Keratinocyte (primary cell): ENCODE measurements around the gene SP140. TPM values are rescaled to one million over a fixed set of nuclear protein-coding genes. Genes with fewer than 3 reads are reported as not detected.

Source experiments
- DNase-seq: peaks from one replicate; pipeline ENCODE4 v3.0.0-alpha.2; 2011; ENCODE audit warnings: low read depth, missing footprints, low spot score
- FAIRE-seq: peaks from 2 replicates; lab custom pipeline; 2011; peaks lifted over from hg19 to GRCh38; lab: Jason Lieb, UNC
- H2AFZ ChIP-seq: 2 replicates; pipeline ENCODE4 v1.6.0; 2012; ENCODE audit warnings: low read length, control low read depth, inconsistent platforms; ENCODE audit not compliant: control insufficient read depth
- H3K27ac ChIP-seq: 2 replicates; pipeline ENCODE4 v1.5.1; 2011; ENCODE audit warnings: low read length; ENCODE audit not compliant: control insufficient read depth, insufficient read depth
- H3K27me3 ChIP-seq: 3 replicates; pipeline ENCODE4 v1.6.0; 2011; ENCODE audit warnings: low read length; ENCODE audit not compliant: control insufficient read depth, insufficient read depth; ENCODE audit errors: extremely low read depth
- H3K36me3 ChIP-seq, 2 experiments: 2 replicates in 1 of 2; 3 replicates in 1 of 2; pipeline ENCODE4 v1.5.1; 2011; ENCODE audit warnings: low read length in 2 of 2, mild to moderate bottlenecking in 1 of 2; ENCODE audit not compliant: control insufficient read depth in 2 of 2, insufficient read depth in 2 of 2; ENCODE audit errors: extremely low read depth in 1 of 2
- H3K4me1 ChIP-seq: 3 replicates; pipeline ENCODE4 v1.5.1; 2011; ENCODE audit warnings: low read length; ENCODE audit not compliant: control insufficient read depth, insufficient read depth; ENCODE audit errors: extremely low read depth
- H3K4me2 ChIP-seq: 3 replicates; pipeline ENCODE4 v1.6.0; 2011; ENCODE audit warnings: low read depth, low read length; ENCODE audit not compliant: control insufficient read depth, insufficient read depth; ENCODE audit errors: extremely low read depth
- H3K4me3 ChIP-seq, 3 experiments: fragments of 200-600 bp in 1 of 3; sonication (generic) in 1 of 3; 2 replicates in 2 of 3; 3 replicates in 1 of 3; pipeline ENCODE4 v1.5.1; 2011 to 2016; ENCODE audit warnings: low read length in 3 of 3, mild to moderate bottlenecking in 3 of 3, control low read depth in 2 of 3, inconsistent platforms in 1 of 3, low read depth in 1 of 3, mixed read lengths in 1 of 3, mixed run types in 1 of 3, moderate library complexity in 1 of 3; ENCODE audit not compliant: control insufficient read depth in 2 of 3, insufficient read depth in 2 of 3; ENCODE audit errors: extremely low read depth in 1 of 3
- H3K79me2 ChIP-seq: 2 replicates; pipeline ENCODE4 v1.6.0; 2012; ENCODE audit warnings: low read length; ENCODE audit not compliant: control insufficient read depth, insufficient read depth
- H3K9ac ChIP-seq: 3 replicates; pipeline ENCODE4 v1.6.0; 2011; ENCODE audit warnings: low read length; ENCODE audit not compliant: control insufficient read depth, insufficient read depth; ENCODE audit errors: extremely low read depth
- H3K9me1 ChIP-seq: 3 replicates; pipeline ENCODE4 v1.6.0; 2011; ENCODE audit warnings: low read length; ENCODE audit not compliant: control insufficient read depth, insufficient read depth; ENCODE audit errors: extremely low read depth
- H3K9me3 ChIP-seq: 2 replicates; pipeline ENCODE4 v1.5.1; 2012; ENCODE audit warnings: low read depth, low read length; ENCODE audit not compliant: control insufficient read depth
- H4K20me1 ChIP-seq: 3 replicates; pipeline ENCODE4 v1.6.0; 2011; ENCODE audit warnings: low read length; ENCODE audit not compliant: control insufficient read depth, insufficient read depth; ENCODE audit errors: extremely low read depth
- CTCF ChIP-seq, 3 experiments: IDR thresholded peaks in 1 of 3; conservative IDR thresholded peaks in 1 of 3; optimal IDR thresholded peaks in 1 of 3; 2 replicates in 2 of 3; 3 replicates in 1 of 3; pipeline versions ENCODE3 to v1.5.1; 2011; ENCODE audit warnings: low read length in 3 of 3, mild to moderate bottlenecking in 3 of 3, moderate library complexity in 2 of 3, control low read depth in 1 of 3, inconsistent platforms in 1 of 3; ENCODE audit not compliant: insufficient read depth in 2 of 3; ENCODE audit errors: extremely low read depth in 1 of 3
- EZH2 ChIP-seq: IDR thresholded peaks from one replicate; pipeline ENCODE4 v1.6.1; 2012; ENCODE audit warnings: inconsistent platforms, mild to moderate bottlenecking, low read length, moderate library complexity
- dilution Hi-C: fragments of 300-500 bp; cut with MboI; formaldehyde crosslinking; loops from one replicate; pipeline ENCODE4 v1.7.0; 2020; ENCODE audit warnings: low sequenced_read_pairs; ENCODE audit not compliant: extremely low pct_ligation_motif_present
- polyA plus RNA-seq, 5 experiments: library from polyadenylated mRNA; depleted of rRNA in 3 of 5; stranded (reverse) in 3 of 5; stranded (forward) in 1 of 5; unstranded in 1 of 5; fragments of >200 nt; gene quantifications; 1 replicate in 1 of 5; 2 replicates in 3 of 5; 3 replicates in 1 of 5; pipeline versions ENCODE4 v1.2.1 to v1.2.3, GENCODE V29; 2011 to 2012; ENCODE audit warnings: missing spikeins in 2 of 5, low read depth in 1 of 5, low replicate concordance in 1 of 5

The SP140 gene
- polyA plus RNA-seq, 1 donor (not counting 4 experiments of a cell fraction or from before 2014, with no cell fraction given) = 1.2 TPM

- peaks cover 0 to 29% of the 10 kb centered on the region in 2 experiments for H3K36me3 ChIP-seq
- no peak overlapping the region for H2AFZ ChIP-seq
- no peaks in the 10 kb centered on the region for H3K9me1 ChIP-seq
- DNase-seq = no peak
- no peak overlapping the region for H3K4me2 ChIP-seq
- no peak overlapping the region for H3K9ac ChIP-seq
- H3K9me3 ChIP-seq = no peaks in the 10 kb centered on the region
- no peaks in the 10 kb centered on the region for H3K4me1 ChIP-seq
- H3K79me2 ChIP-seq = no peaks in the 10 kb centered on the region
- dilution Hi-C loops = no loop called here
- no peak overlapping the region for H3K27ac ChIP-seq
- H3K4me3 ChIP-seq = no peak overlapping the region
- TF ChIP-seq EZH2 (no peak), CTCF (optimal IDR thresholded peaks at IDR 0.05 in 1 of 3, IDR thresholded peaks at IDR 0.05 in 1 of 3, conservative IDR thresholded peaks at IDR 0.05 in 1 of 3; ENCODE audit: extremely low read depth in 1 of 3, insufficient read depth in 2 of 3, low read length in 3 of 3) (no peak)
- H4K20me1 ChIP-seq = no peaks in the 10 kb centered on the region
- H3K27me3 ChIP-seq = no peaks in the 10 kb centered on the region
- no peak for FAIRE-seq
Measured at GRCh38 chr2:230178546-230179485, 46.7 kb upstream of the SP140 start.

GRCh38 chr2:230179907-230180306, 45.6 kb upstream of the SP140 start:
- Histone ChIP-seq H3K4me1 (no peaks in the 10 kb centered on the region), H3K79me2 (no peaks in the 10 kb centered on the region), H4K20me1 (no peaks in the 10 kb centered on the region), H3K27ac (no peak overlapping the region), H2AFZ (no peak overlapping the region), H3K4me3 (no peak overlapping the region), H3K4me2 (no peak overlapping the region), H3K9me3 (no peaks in the 10 kb centered on the region), H3K9ac (no peak overlapping the region), H3K9me1 (no peaks in the 10 kb centered on the region), H3K36me3 (peaks cover 0 to 26% of the 10 kb centered on the region in 2 experiments), H3K27me3 (no peaks in the 10 kb centered on the region)
- no peak for TF ChIP-seq CTCF (optimal IDR thresholded peaks at IDR 0.05 in 1 of 3, IDR thresholded peaks at IDR 0.05 in 1 of 3, conservative IDR thresholded peaks at IDR 0.05 in 1 of 3; ENCODE audit: extremely low read depth in 1 of 3, insufficient read depth in 2 of 3, low read length in 3 of 3)
- no peak for TF ChIP-seq EZH2
- FAIRE-seq (no peak), DNase-seq (no peak)
- dilution Hi-C loops = no loop called here
